Panc1 (cell line): Measurements from ENCODE around the gene MRPL39.

Experiments used
- CTCF ChIP-seq: fragments of 450-650 bp; IDR thresholded peaks from 2 replicates; pipeline ENCODE4 v1.5.1; 2017; ENCODE audit warnings: mild to moderate bottlenecking
- POLR2AphosphoS5 ChIP-seq: IDR thresholded peaks from 2 replicates; pipeline ENCODE4 v1.6.1; 2012; ENCODE audit warnings: mild to moderate bottlenecking, low read depth, low read length, moderate library complexity

GRCh38 chr21:25643486-25643885 lies 36.2 kb upstream of the MRPL39 start:
- TF ChIP-seq POLR2AphosphoS5, result no peak
- no peak for TF ChIP-seq CTCF
